Liver (tissue), 9 donors: ENCODE data around the gene PDE6D. TPM values are rescaled to one million over a fixed set of nuclear protein-coding genes. Genes with fewer than 3 reads are reported as not detected.

Experiments
- DNase-seq: peaks from one replicate; pipeline ENCODE4 v3.0.0-alpha.2; 2017; ENCODE audit warnings: low spot score
- H3K27ac ChIP-seq, 2 donors: one replicate each; pipeline ENCODE4 v1.7.0; 2013; ENCODE audit warnings: inconsistent platforms in 2 of 2, low read length in 2 of 2, control low read depth in 1 of 2, low read depth in 1 of 2, mild to moderate bottlenecking in 1 of 2
- H3K27me3 ChIP-seq, 4 donors: one replicate each; pipeline versions ENCODE4 v1.6.1 to v1.7.0; 2013; ENCODE audit warnings: low read length in 3 of 4, inconsistent platforms in 1 of 4, mild to moderate bottlenecking in 1 of 4, moderate library complexity in 1 of 4; ENCODE audit not compliant: control insufficient read depth in 4 of 4, insufficient read depth in 4 of 4
- H3K36me3 ChIP-seq, 4 donors: one replicate each; pipeline versions ENCODE4 v1.6.1 to v1.7.0; 2013; ENCODE audit warnings: low read length in 3 of 4, mild to moderate bottlenecking in 3 of 4, low read depth in 1 of 4, moderate library complexity in 1 of 4; ENCODE audit not compliant: control insufficient read depth in 4 of 4, insufficient read depth in 3 of 4
- H3K4me1 ChIP-seq, 4 donors: one replicate each; pipeline versions ENCODE4 v1.6.1 to v1.7.0; 2013; ENCODE audit warnings: low read length in 3 of 4, mild to moderate bottlenecking in 3 of 4, moderate library complexity in 1 of 4; ENCODE audit not compliant: control insufficient read depth in 4 of 4, insufficient read depth in 4 of 4
- H3K4me3 ChIP-seq, 3 donors: one replicate each; pipeline versions ENCODE4 v1.6.1 to v1.7.0; 2013; ENCODE audit warnings: low read length in 3 of 3, control low read depth in 1 of 3, low read depth in 1 of 3, mild to moderate bottlenecking in 1 of 3
- H3K9ac ChIP-seq, 2 donors: one replicate each; pipeline ENCODE4 v1.7.0; 2013; ENCODE audit warnings: low read length in 2 of 2, mild to moderate bottlenecking in 2 of 2, moderate library complexity in 2 of 2, control low read depth in 1 of 2, low read depth in 1 of 2
- H3K9me3 ChIP-seq, 4 donors: one replicate each; pipeline versions ENCODE4 v1.6.1 to v1.7.0; 2013; ENCODE audit warnings: low read length in 3 of 4; ENCODE audit not compliant: control insufficient read depth in 4 of 4
- CTCF ChIP-seq: fragments of 150-350 bp; IDR thresholded peaks from 2 replicates; pipeline ENCODE4 v1.5.1; 2017; ENCODE audit warnings: improper control_type of control experiment, low read depth, low read length; ENCODE audit not compliant: missing input control
- EGR1 ChIP-seq, 2 donors: IDR thresholded peaks; 2 replicates each; pipeline ENCODE4 v1.6.1; 2016 to 2018; ENCODE audit warnings: antibody characterized with exemption in 2 of 2, low read depth in 2 of 2
- FOXA1 ChIP-seq: IDR thresholded peaks from 2 replicates; pipeline ENCODE4 v1.6.1; 2016; ENCODE audit warnings: antibody characterized with exemption
- FOXA2 ChIP-seq: IDR thresholded peaks from 2 replicates; pipeline ENCODE4 v1.6.1; 2016; ENCODE audit warnings: antibody characterized with exemption
- GABPA ChIP-seq, 2 donors: IDR thresholded peaks in 1 of 2; conservative IDR thresholded peaks in 1 of 2; 2 replicates each; pipeline ENCODE4 v1.6.1; 2016; ENCODE audit warnings: antibody characterized with exemption in 2 of 2, mild to moderate bottlenecking in 1 of 2, moderate library complexity in 1 of 2
- HNF4A ChIP-seq, 2 donors: conservative IDR thresholded peaks; 2 replicates each; pipeline ENCODE4 v1.6.1; 2016; ENCODE audit warnings: antibody characterized with exemption in 2 of 2, mild to moderate bottlenecking in 2 of 2
- HNF4G ChIP-seq: IDR thresholded peaks from 2 replicates; pipeline ENCODE4 v1.6.1; 2016; ENCODE audit warnings: antibody characterized with exemption
- JUND ChIP-seq, 2 donors: IDR thresholded peaks; 2 replicates each; pipeline ENCODE4 v1.6.1; 2016; ENCODE audit warnings: antibody characterized with exemption in 2 of 2
- MAX ChIP-seq: IDR thresholded peaks from 2 replicates; pipeline ENCODE4 v1.6.1; 2016; ENCODE audit warnings: antibody characterized with exemption
- NR2F2 ChIP-seq: IDR thresholded peaks from 2 replicates; pipeline ENCODE4 v1.6.1; 2016; ENCODE audit warnings: antibody characterized with exemption
- RAD21 ChIP-seq, 2 donors: IDR thresholded peaks; 2 replicates each; pipeline ENCODE4 v1.6.1; 2016; ENCODE audit warnings: antibody characterized with exemption in 2 of 2, mild to moderate bottlenecking in 2 of 2
- RXRA ChIP-seq, 2 donors: IDR thresholded peaks; 2 replicates each; pipeline ENCODE4 v1.6.1; 2017 to 2018; ENCODE audit warnings: antibody characterized with exemption in 2 of 2, mild to moderate bottlenecking in 1 of 2
- TAF1 ChIP-seq: conservative IDR thresholded peaks from 2 replicates; pipeline ENCODE4 v1.6.1; 2016; ENCODE audit warnings: antibody characterized with exemption, mild to moderate bottlenecking
- YY1 ChIP-seq: IDR thresholded peaks from 2 replicates; pipeline ENCODE4 v1.6.1; 2016; ENCODE audit warnings: antibody characterized with exemption, mild to moderate bottlenecking
- ZBTB33 ChIP-seq: IDR thresholded peaks from 2 replicates; pipeline ENCODE4 v1.6.1; 2016; ENCODE audit warnings: antibody characterized with exemption
- WGBS: extraction: QIAGEN DNeasy Blood & Tissue Kit; methylation state at CpG from one replicate; pipeline ENCODE4 v1.1.7; 2013; 5-methylcytosine and 5-hydroxymethylcytosine counted together
- polyA plus RNA-seq, 2 donors: library from polyadenylated mRNA; stranded (reverse) in 1 of 2; unstranded in 1 of 2; fragments of 200-250 nt in 1 of 2; fragments of >200 nt in 1 of 2; fragmentation: Nextera tagmentation in 1 of 2; extraction: Ambion mirVana in 1 of 2; gene quantifications; one replicate each; pipeline versions ENCODE4 v1.2.1 to v1.2.3, GENCODE V29; 2013 to 2015
- total RNA-seq, 2 donors: library from RNA; depleted of rRNA; stranded (reverse); fragments of >200 nt; gene quantifications; one replicate each; pipeline ENCODE4 v1.2.3, GENCODE V29; 2014
- donor health status: healthy.
- donor health status: healthy.
- donor health status: healthy.
- donor health status: healthy.
- donor health status: healthy.

Gene PDE6D
- total and polyA plus RNA-seq, 4 donors = 6.6 to 8.5 (median 7.0) TPM

- DNase-seq = no peak
- Histone ChIP-seq H3K27me3 (no peaks in the 10 kb centered on the region), H3K4me3 (no peak overlapping the region), H3K9ac (peak overlapping the region in 1 of 2 donors; percentile 70), H3K27ac (peak overlapping the region; percentile 52 to 58), H3K4me1 (peaks cover 6 to 30% (median 14%) of the 10 kb centered on the region in 4 donors), H3K9me3 (no peaks in the 10 kb centered on the region), H3K36me3 (no peaks in the 10 kb centered on the region)
- WGBS = 46% methylated on average over 22 of the region's 22 CpGs
- TF ChIP-seq HNF4A (conservative IDR thresholded peaks at IDR 0.05) (peak in 1 of 2 donors; percentile 17), TAF1 (no peak), GABPA (IDR thresholded peaks at IDR 0.05 in 1 of 2, conservative IDR thresholded peaks at IDR 0.05 in 1 of 2) (no peak), RXRA (IDR thresholded peaks at IDR 0.05) (peak in 1 of 2 donors; percentile 9), YY1 (no peak), NR2F2 (no peak)
Observed at GRCh38 chr2:231701456-231702373, 79.4 kb downstream of the PDE6D start.

GRCh38 chr2:231699006-231699405 is 82.1 kb downstream of the PDE6D start:
- peaks cover 6 to 20% (median 12%) of the 10 kb centered on the region in 4 donors for H3K4me1 ChIP-seq
- H3K4me3 ChIP-seq = no peak overlapping the region
- WGBS = 89% methylated on average over 9 of the region's 9 CpGs
- no peaks in the 10 kb centered on the region for H3K27me3 ChIP-seq
- H3K36me3 ChIP-seq = no peaks in the 10 kb centered on the region
- TF ChIP-seq TAF1 (no peak), FOXA1 (no peak), MAX (no peak), CTCF (no peak), JUND (IDR thresholded peaks at IDR 0.05) (no peak), FOXA2 (no peak), EGR1 (IDR thresholded peaks at IDR 0.05; ENCODE audit: low read depth in 2 of 2) (no peak), HNF4A (conservative IDR thresholded peaks at IDR 0.05) (no peak), HNF4G (no peak), RAD21 (IDR thresholded peaks at IDR 0.05) (no peak), GABPA (IDR thresholded peaks at IDR 0.05 in 1 of 2, conservative IDR thresholded peaks at IDR 0.05 in 1 of 2) (no peak), ZBTB33 (no peak)
- DNase-seq = no peak
- no peak overlapping the region for H3K27ac ChIP-seq
- no peak overlapping the region for H3K9ac ChIP-seq
- no peaks in the 10 kb centered on the region for H3K9me3 ChIP-seq
